Activated naive CD8-positive, alpha-beta T cell treated with anti-CD3 and anti-CD28 coated beads, Interleukin-2, amount 50 U/mL, for 24 hours (primary cell): ENCODE measurements around the gene PLCB2.
A peak's percentile ranks its signal among the peaks of the same experiment; 100 is the strongest.

ENCODE experiments used
- ATAC-seq: fragments of 150-1000 bp; cut with Tn5 transposase; one replicate; pipeline ENCODE4 v1.10.0; 2021
- DNase-seq: peaks from one replicate; pipeline ENCODE4 v3.0.0; 2021
- H3K27ac Mint-ChIP-seq: one replicate; pipeline ENCODE4 v1.8.0; 2021; ENCODE audit warnings: mild to moderate bottlenecking, mixed read lengths
- H3K27me3 Mint-ChIP-seq: one replicate; pipeline ENCODE4 v1.8.0; 2021; ENCODE audit warnings: mixed read lengths
- H3K36me3 Mint-ChIP-seq: one replicate; pipeline ENCODE4 v1.8.0; 2021; ENCODE audit warnings: low read depth, mixed read lengths
- H3K4me1 Mint-ChIP-seq: one replicate; pipeline ENCODE4 v1.8.0; 2021; ENCODE audit warnings: mixed read lengths
- H3K4me3 Mint-ChIP-seq: one replicate; pipeline ENCODE4 v1.8.0; 2021; ENCODE audit warnings: mild to moderate bottlenecking, moderate library complexity, mixed read lengths
- H3K9me3 Mint-ChIP-seq: one replicate; pipeline ENCODE4 v1.8.0; 2021; ENCODE audit warnings: mixed read lengths

The PLCB2 gene

GRCh38 chr15:40245666-40246450 is 61.9 kb downstream of the PLCB2 start:
- Mint-ChIP-seq H3K4me3 (no peak overlapping the region), H3K27me3 (peaks cover 2% of the 10 kb centered on the region), H3K36me3 (no peaks in the 10 kb centered on the region), H3K27ac (no peak overlapping the region), H3K4me1 (no peaks in the 10 kb centered on the region), H3K9me3 (no peaks in the 10 kb centered on the region)
- DNase-seq (no peak), ATAC-seq (no peak)

GRCh38 chr15:40244961-40245523 is 62.7 kb downstream of the PLCB2 start:
- no peak overlapping the region for H3K27ac Mint-ChIP-seq
- ATAC-seq (no peak), DNase-seq (no peak)
- H3K9me3 Mint-ChIP-seq, result no peaks in the 10 kb centered on the region
- peaks cover under 1% of the 10 kb centered on the region for H3K27me3 Mint-ChIP-seq
- H3K36me3 Mint-ChIP-seq, result no peaks in the 10 kb centered on the region
- H3K4me3 Mint-ChIP-seq, result no peak overlapping the region
- no peaks in the 10 kb centered on the region for H3K4me1 Mint-ChIP-seq

- no peaks in the 10 kb centered on the region for H3K36me3 Mint-ChIP-seq
- H3K27me3 Mint-ChIP-seq, result peaks cover 10% of the 10 kb centered on the region
- H3K4me1 Mint-ChIP-seq, result peaks cover 6% of the 10 kb centered on the region
- H3K27ac Mint-ChIP-seq, result no peak overlapping the region
- no peak for DNase-seq
- H3K4me3 Mint-ChIP-seq, result no peak overlapping the region
- H3K9me3 Mint-ChIP-seq, result no peaks in the 10 kb centered on the region
- no peak for ATAC-seq
Measured at GRCh38 chr15:40243126-40243810, 64.5 kb downstream of the PLCB2 start.

GRCh38 chr15:40242601-40243000 is 65.1 kb downstream of the PLCB2 start:
- H3K4me1 Mint-ChIP-seq, result peaks cover 8% of the 10 kb centered on the region
- no peak for DNase-seq
- H3K27ac Mint-ChIP-seq, result no peak overlapping the region
- no peaks in the 10 kb centered on the region for H3K9me3 Mint-ChIP-seq
- no peak overlapping the region for H3K4me3 Mint-ChIP-seq
- no peak for ATAC-seq
- no peaks in the 10 kb centered on the region for H3K36me3 Mint-ChIP-seq
- H3K27me3 Mint-ChIP-seq, result peaks cover 16% of the 10 kb centered on the region

GRCh38 chr15:40242213-40242599 is 65.5 kb downstream of the PLCB2 start:
- peaks cover 8% of the 10 kb centered on the region for H3K4me1 Mint-ChIP-seq
- H3K4me3 Mint-ChIP-seq, result no peak overlapping the region
- no peak overlapping the region for H3K27ac Mint-ChIP-seq
- no peak for ATAC-seq
- no peak for DNase-seq
- peaks cover 17% of the 10 kb centered on the region for H3K27me3 Mint-ChIP-seq
- no peaks in the 10 kb centered on the region for H3K9me3 Mint-ChIP-seq
- H3K36me3 Mint-ChIP-seq, result no peaks in the 10 kb centered on the region

GRCh38 chr15:40241269-40242212 is 66.2 kb downstream of the PLCB2 start:
- Mint-ChIP-seq H3K27me3 (peaks cover 17% of the 10 kb centered on the region), H3K27ac (no peak overlapping the region), H3K9me3 (no peaks in the 10 kb centered on the region), H3K36me3 (no peaks in the 10 kb centered on the region), H3K4me1 (peaks cover 8% of the 10 kb centered on the region), H3K4me3 (no peak overlapping the region)
- no peak for DNase-seq
- no peak for ATAC-seq

GRCh38 chr15:40240619-40241221 is 67.0 kb downstream of the PLCB2 start:
- DNase-seq (no peak), ATAC-seq (no peak)
- peaks cover 8% of the 10 kb centered on the region for H3K4me1 Mint-ChIP-seq
- no peak overlapping the region for H3K27ac Mint-ChIP-seq
- no peaks in the 10 kb centered on the region for H3K9me3 Mint-ChIP-seq
- no peak overlapping the region for H3K4me3 Mint-ChIP-seq
- H3K36me3 Mint-ChIP-seq, result no peaks in the 10 kb centered on the region
- H3K27me3 Mint-ChIP-seq, result peaks cover 17% of the 10 kb centered on the region

GRCh38 chr15:40239693-40240618 is 67.8 kb downstream of the PLCB2 start:
- H3K27ac Mint-ChIP-seq, result peak overlapping the region; percentile 11
- no peaks in the 10 kb centered on the region for H3K36me3 Mint-ChIP-seq
- ATAC-seq (no peak), DNase-seq (no peak)
- peaks cover 8% of the 10 kb centered on the region for H3K4me1 Mint-ChIP-seq
- no peaks in the 10 kb centered on the region for H3K9me3 Mint-ChIP-seq
- H3K27me3 Mint-ChIP-seq, result peaks cover 17% of the 10 kb centered on the region
- H3K4me3 Mint-ChIP-seq, result no peak overlapping the region

- no peaks in the 10 kb centered on the region for H3K9me3 Mint-ChIP-seq
- peaks cover 8% of the 10 kb centered on the region for H3K4me1 Mint-ChIP-seq
- H3K27ac Mint-ChIP-seq, result peak overlapping the region; percentile 11
- peaks cover 17% of the 10 kb centered on the region for H3K27me3 Mint-ChIP-seq
- DNase-seq, result no peak
- no peak overlapping the region for H3K4me3 Mint-ChIP-seq
- no peaks in the 10 kb centered on the region for H3K36me3 Mint-ChIP-seq
- no peak for ATAC-seq
Measured at GRCh38 chr15:40239404-40239692, 68.4 kb downstream of the PLCB2 start.

GRCh38 chr15:40238532-40239403 is 69.0 kb downstream of the PLCB2 start, which contains the start of gene PAK6:
PAK6 (plus strand) TSS chr15:40239063; CDS start chr15:40264786, 25,723 bp downstream.
- no peak within 1 kb of the TSS for H3K4me3 Mint-ChIP-seq
- H3K9me3 Mint-ChIP-seq, result no peaks in the 10 kb centered on the region
- no peaks in the 10 kb centered on the region for H3K36me3 Mint-ChIP-seq
- DNase-seq, result peak; percentile 50
- peak; percentile 80 for ATAC-seq
- H3K27ac Mint-ChIP-seq, result peak within 1 kb of the TSS; percentile 11
- peaks cover 17% of the 10 kb centered on the region for H3K27me3 Mint-ChIP-seq
- peaks cover 8% of the 10 kb centered on the region for H3K4me1 Mint-ChIP-seq
